ENCODE results near the gene S100A6.

The S100A6 gene

DNA sequence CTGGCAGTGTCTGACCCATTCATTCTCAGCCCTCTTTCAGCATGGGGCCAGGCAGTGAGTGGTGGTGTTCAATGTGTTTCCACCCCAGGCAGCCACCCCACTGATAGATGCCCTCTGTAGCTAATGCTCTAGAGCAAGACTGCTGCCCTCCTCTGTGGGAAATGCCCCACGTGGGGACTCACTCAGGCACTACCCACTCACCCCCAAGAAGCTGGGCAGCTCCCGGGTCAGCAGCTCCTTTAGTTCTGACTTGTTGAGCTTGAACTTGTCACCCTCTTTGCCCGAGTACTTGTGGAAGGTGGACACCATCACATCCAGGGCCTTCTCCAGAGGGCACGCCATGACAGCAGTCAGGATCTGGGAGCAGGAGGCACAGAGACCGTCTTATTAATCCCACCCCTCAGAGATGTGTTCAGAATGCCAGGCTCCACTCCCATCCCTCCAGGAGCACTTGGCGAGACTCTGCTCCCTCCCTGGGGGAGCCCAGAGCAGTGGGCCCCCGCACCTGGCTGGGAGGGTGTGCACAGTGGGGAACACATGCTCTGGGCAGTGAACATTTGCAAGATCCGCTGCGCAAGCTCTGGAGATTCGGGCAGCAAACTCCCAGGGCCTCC is 8.8 kb upstream of the S100A6 start:
- H3K36me3 ChIP-seq (ENCODE audit: control insufficient read depth, low read length) = no peaks in the 10 kb centered on the region
- H3K27ac ChIP-seq (ENCODE audit: low read depth, low read length) = no peak overlapping the region
- no peaks in the 10 kb centered on the region for H3K9me3 ChIP-seq (ENCODE audit: control insufficient read depth, insufficient read depth, low read length)
- H3K27me3 ChIP-seq (ENCODE audit: control insufficient read depth, low read length) = peaks cover 34% of the 10 kb centered on the region
- H3K4me3 ChIP-seq (ENCODE audit: low read length) = no peak overlapping the region
- no peak overlapping the region for H3K4me2 ChIP-seq (ENCODE audit: low read length)
- H3K4me1 ChIP-seq (ENCODE audit: control insufficient read depth, low read length) = peaks cover 12% of the 10 kb centered on the region
- H3F3A ChIP-seq (ENCODE audit: control insufficient read depth, insufficient read depth) = no peaks in the 10 kb centered on the region
- TF ChIP-seq, protein P1, sequence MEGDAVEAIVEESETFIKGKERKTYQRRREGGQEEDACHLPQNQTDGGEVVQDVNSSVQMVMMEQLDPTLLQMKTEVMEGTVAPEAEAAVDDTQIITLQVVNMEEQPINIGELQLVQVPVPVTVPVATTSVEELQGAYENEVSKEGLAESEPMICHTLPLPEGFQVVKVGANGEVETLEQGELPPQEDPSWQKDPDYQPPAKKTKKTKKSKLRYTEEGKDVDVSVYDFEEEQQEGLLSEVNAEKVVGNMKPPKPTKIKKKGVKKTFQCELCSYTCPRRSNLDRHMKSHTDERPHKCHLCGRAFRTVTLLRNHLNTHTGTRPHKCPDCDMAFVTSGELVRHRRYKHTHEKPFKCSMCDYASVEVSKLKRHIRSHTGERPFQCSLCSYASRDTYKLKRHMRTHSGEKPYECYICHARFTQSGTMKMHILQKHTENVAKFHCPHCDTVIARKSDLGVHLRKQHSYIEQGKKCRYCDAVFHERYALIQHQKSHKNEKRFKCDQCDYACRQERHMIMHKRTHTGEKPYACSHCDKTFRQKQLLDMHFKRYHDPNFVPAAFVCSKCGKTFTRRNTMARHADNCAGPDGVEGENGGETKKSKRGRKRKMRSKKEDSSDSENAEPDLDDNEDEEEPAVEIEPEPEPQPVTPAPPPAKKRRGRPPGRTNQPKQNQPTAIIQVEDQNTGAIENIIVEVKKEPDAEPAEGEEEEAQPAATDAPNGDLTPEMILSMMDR (IDR thresholded peaks at IDR 0.05; ENCODE audit: low read depth, low read length, poor library complexity, severe bottlenecking) = no peak
- no peak for TF ChIP-seq EZH2phosphoT487 (IDR thresholded peaks at IDR 0.05; ENCODE audit: borderline replicate concordance, low read length)
- no peaks in the 10 kb centered on the region for H4K20me1 ChIP-seq (ENCODE audit: control insufficient read depth, insufficient read depth, low read depth, low read length)
- H3K9me2 ChIP-seq (replicated peaks; ENCODE audit: control insufficient read depth, low read length) = no peaks in the 10 kb centered on the region
- no peaks in the 10 kb centered on the region for H3K79me2 ChIP-seq (ENCODE audit: control insufficient read depth, low read length)

DNA sequence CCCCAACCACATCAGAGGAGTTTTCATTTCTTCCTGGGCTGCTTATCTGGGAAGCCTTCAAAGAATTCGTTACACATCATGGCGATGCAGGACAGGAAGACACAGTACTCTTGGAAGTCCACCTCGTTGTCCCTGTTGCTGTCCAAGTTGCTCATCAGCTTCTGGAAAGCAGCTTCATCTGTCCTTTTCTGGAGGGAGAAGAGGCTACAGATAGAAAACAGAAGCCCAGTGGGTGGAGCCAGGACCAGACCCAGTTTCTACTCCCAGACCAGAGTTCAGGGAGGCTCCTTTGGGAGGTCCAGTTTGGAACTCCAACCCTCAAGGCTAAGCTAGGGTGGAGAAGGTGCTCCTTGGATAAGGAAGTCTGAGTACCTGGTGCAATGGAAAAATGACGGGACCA is 7.9 kb upstream of the S100A6 start:
- Histone ChIP-seq H4K20me1 (ENCODE audit: control insufficient read depth, insufficient read depth, low read depth, low read length) (no peaks in the 10 kb centered on the region), H3K4me3 (ENCODE audit: low read length) (no peak overlapping the region), H3K36me3 (ENCODE audit: control insufficient read depth, low read length) (no peaks in the 10 kb centered on the region), H3K4me1 (ENCODE audit: control insufficient read depth, low read length) (peaks cover 12% of the 10 kb centered on the region), H3F3A (ENCODE audit: control insufficient read depth, insufficient read depth) (no peaks in the 10 kb centered on the region), H3K79me2 (ENCODE audit: control insufficient read depth, low read length) (no peaks in the 10 kb centered on the region), H3K27ac (ENCODE audit: low read depth, low read length) (no peak overlapping the region), H3K9me2 (replicated peaks; ENCODE audit: control insufficient read depth, low read length) (no peaks in the 10 kb centered on the region), H3K4me2 (ENCODE audit: low read length) (no peak overlapping the region), H3K27me3 (ENCODE audit: control insufficient read depth, low read length) (peaks cover 26% of the 10 kb centered on the region), H3K9me3 (ENCODE audit: control insufficient read depth, insufficient read depth, low read length) (no peaks in the 10 kb centered on the region)
- TF ChIP-seq, protein P1 (IDR thresholded peaks at IDR 0.05; ENCODE audit: low read depth, low read length, poor library complexity, severe bottlenecking) = no peak
- TF ChIP-seq EZH2phosphoT487 (IDR thresholded peaks at IDR 0.05; ENCODE audit: borderline replicate concordance, low read length) = no peak

DNA sequence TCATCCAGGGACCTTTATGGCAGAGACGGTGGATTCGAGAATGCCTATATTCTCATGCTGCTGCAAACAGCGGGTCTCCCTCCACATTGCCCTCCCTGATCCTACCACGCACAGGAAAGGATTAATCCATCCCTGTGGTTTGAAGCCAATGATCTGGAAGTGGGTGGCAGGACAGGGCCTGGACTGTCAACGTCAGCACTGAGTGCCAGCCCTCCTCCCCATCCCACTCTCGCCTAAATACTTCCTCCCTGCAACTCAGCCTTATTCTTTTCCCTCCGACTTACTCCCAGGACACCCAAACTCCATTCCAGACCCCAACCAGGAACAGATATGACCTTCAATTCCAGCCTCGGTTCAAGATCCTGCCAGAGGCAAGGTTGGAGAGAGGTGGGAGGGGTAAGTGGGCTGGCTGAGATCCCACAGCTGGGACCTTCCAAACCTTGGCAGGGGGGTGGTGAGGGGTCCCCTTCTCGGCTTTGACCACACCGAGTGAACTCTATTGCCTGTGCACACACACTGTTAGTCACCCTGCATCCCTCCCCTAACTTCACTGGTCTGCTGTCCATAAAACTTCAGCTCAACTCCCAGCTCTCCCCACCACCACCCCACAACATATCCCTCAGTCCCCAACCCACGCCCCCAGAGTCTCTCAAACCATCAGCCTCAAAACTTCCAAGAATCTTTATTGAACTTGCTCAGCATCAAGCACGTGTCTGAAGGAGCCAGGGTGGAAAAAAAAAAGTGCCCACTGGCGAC is 7.3 kb upstream of the S100A6 start:
- Histone ChIP-seq H3K27ac (ENCODE audit: low read depth, low read length) (no peak overlapping the region), H3K4me1 (ENCODE audit: control insufficient read depth, low read length) (peaks cover 12% of the 10 kb centered on the region), H3K27me3 (ENCODE audit: control insufficient read depth, low read length) (peaks cover 20% of the 10 kb centered on the region), H3K4me2 (ENCODE audit: low read length) (no peak overlapping the region), H3K79me2 (ENCODE audit: control insufficient read depth, low read length) (no peaks in the 10 kb centered on the region), H3K4me3 (ENCODE audit: low read length) (no peak overlapping the region), H3K9me2 (replicated peaks; ENCODE audit: control insufficient read depth, low read length) (no peaks in the 10 kb centered on the region), H4K20me1 (ENCODE audit: control insufficient read depth, insufficient read depth, low read depth, low read length) (no peaks in the 10 kb centered on the region), H3F3A (ENCODE audit: control insufficient read depth, insufficient read depth) (no peaks in the 10 kb centered on the region), H3K36me3 (ENCODE audit: control insufficient read depth, low read length) (no peaks in the 10 kb centered on the region), H3K9me3 (ENCODE audit: control insufficient read depth, insufficient read depth, low read length) (no peaks in the 10 kb centered on the region)
- TF ChIP-seq EZH2phosphoT487 (IDR thresholded peaks at IDR 0.05; ENCODE audit: borderline replicate concordance, low read length) = no peak
- TF ChIP-seq, protein P1 (IDR thresholded peaks at IDR 0.05; ENCODE audit: low read depth, low read length, poor library complexity, severe bottlenecking) = no peak

Data from DOHH2 (cell line).